ENCODE measurements around the gene PTK6.

Gene PTK6

GRCh38 chr20:63564036-63564810 is 27.0 kb upstream of the PTK6 start:
- TF ChIP-seq CTCF (IDR thresholded peaks at IDR 0.05; ENCODE audit: low read depth, low read length, missing control alignments): no peak

GRCh38 chr20:63563225-63563935 is 26.2 kb upstream of the PTK6 start:
- TF ChIP-seq CTCF (IDR thresholded peaks at IDR 0.05; ENCODE audit: low read depth, low read length, missing control alignments): no peak
- no peak overlapping the region for H3K4me3 ChIP-seq (replicated peaks; ENCODE audit: low read depth, low read length)
- DNase-seq (ENCODE audit: extremely low read depth, low read depth): no peak

More at GRCh38 chr20:63564036-63564810, 27.0 kb upstream of the PTK6 start:
- no peak for DNase-seq (ENCODE audit: extremely low read depth, low read depth)
- no peak overlapping the region for H3K4me3 ChIP-seq (replicated peaks; ENCODE audit: low read depth, low read length)

GRCh38 chr20:63562461-63563224 is 25.5 kb upstream of the PTK6 start:
- no peak for DNase-seq (ENCODE audit: extremely low read depth, low read depth)
- no peak for TF ChIP-seq CTCF (IDR thresholded peaks at IDR 0.05; ENCODE audit: low read depth, low read length, missing control alignments)
- no peak overlapping the region for H3K4me3 ChIP-seq (replicated peaks; ENCODE audit: low read depth, low read length)

- no peak overlapping the region for H3K4me3 ChIP-seq (replicated peaks; ENCODE audit: low read depth, low read length)
- no peak for TF ChIP-seq CTCF (IDR thresholded peaks at IDR 0.05; ENCODE audit: low read depth, low read length, missing control alignments)
- DNase-seq (ENCODE audit: extremely low read depth, low read depth): no peak
Measured at GRCh38 chr20:63561624-63562396, 24.6 kb upstream of the PTK6 start.

DNA sequence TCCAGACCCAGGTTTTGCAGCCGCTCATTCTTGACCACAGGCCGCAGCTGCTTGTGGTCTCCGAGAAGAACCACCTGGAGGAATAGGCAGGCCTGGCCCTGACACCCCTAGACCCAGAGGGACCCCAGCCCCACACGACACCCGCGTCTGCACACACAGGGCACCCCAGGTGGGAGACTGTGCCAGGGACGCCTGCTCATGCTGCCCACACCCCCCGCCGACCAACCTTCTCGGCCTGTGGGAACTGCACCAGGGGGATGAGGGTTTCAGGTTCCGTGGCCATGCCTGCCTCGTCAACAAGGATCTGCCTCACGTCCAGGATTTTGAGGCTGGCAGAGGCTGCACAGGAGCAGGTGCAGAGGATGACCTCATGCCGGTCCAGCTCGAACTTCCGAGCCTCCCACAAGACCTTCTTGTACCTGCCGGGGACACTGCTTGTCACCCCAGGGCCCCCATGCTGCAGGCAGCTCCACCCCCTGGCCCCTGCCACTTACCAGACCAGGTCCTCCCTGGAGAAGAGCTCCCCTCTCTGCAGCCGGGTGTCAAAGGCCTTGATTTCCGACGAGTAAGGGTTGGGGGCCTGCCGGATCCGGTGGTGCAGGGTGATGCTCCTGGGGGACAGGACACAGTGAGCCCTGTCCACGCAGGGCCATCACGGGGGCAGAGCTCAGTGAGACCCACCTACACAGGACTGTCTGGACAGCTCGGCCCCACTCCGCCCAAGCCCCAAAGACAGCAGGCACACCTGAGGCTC is 23.9 kb upstream of the PTK6 start:
- no peak for DNase-seq (ENCODE audit: extremely low read depth, low read depth)
- H3K4me3 ChIP-seq (replicated peaks; ENCODE audit: low read depth, low read length): no peak overlapping the region
- no peak for TF ChIP-seq CTCF (IDR thresholded peaks at IDR 0.05; ENCODE audit: low read depth, low read length, missing control alignments)
